Measurements from ENCODE around the gene LAGE3.

LAGE3 gene

GRCh38 chrX:154512879-154513553, 33.9 kb upstream of the LAGE3 start:
- peaks cover 13 to 14% of the 10 kb centered on the region in 2 experiments for H3K4me1 ChIP-seq (ENCODE audit: control insufficient read depth in 1 of 2, insufficient read depth in 1 of 2, low read depth in 1 of 2, low read length in 1 of 2)
- no peaks in the 10 kb centered on the region for H3K36me3 ChIP-seq
- no peak overlapping the region for H3K4me3 ChIP-seq (ENCODE audit: low read depth in 1 of 2, low read length in 1 of 2)
- TF ChIP-seq CTCF (IDR thresholded peaks at IDR 0.05): no peak
- H3K9me3 ChIP-seq: no peaks in the 10 kb centered on the region
- H3K27ac ChIP-seq: no peak overlapping the region
- H3K27me3 ChIP-seq: no peaks in the 10 kb centered on the region

GRCh38 chrX:154511761-154512160, 32.7 kb upstream of the LAGE3 start:
- H3K9me3 ChIP-seq: no peaks in the 10 kb centered on the region
- H3K4me3 ChIP-seq (ENCODE audit: low read depth in 1 of 2, low read length in 1 of 2): no peak overlapping the region
- no peak overlapping the region for H3K27ac ChIP-seq
- peaks cover 11 to 14% of the 10 kb centered on the region in 2 experiments for H3K4me1 ChIP-seq (ENCODE audit: control insufficient read depth in 1 of 2, insufficient read depth in 1 of 2, low read depth in 1 of 2, low read length in 1 of 2)
- H3K27me3 ChIP-seq: no peaks in the 10 kb centered on the region
- no peak for TF ChIP-seq CTCF (IDR thresholded peaks at IDR 0.05)
- H3K36me3 ChIP-seq: peaks cover 9% of the 10 kb centered on the region

GRCh38 chrX:154509455-154509854, 30.4 kb upstream of the LAGE3 start:
- no peak overlapping the region for H3K4me3 ChIP-seq (ENCODE audit: low read depth in 1 of 2, low read length in 1 of 2)
- TF ChIP-seq CTCF (IDR thresholded peaks at IDR 0.05): no peak
- no peaks in the 10 kb centered on the region for H3K9me3 ChIP-seq
- H3K27me3 ChIP-seq: no peaks in the 10 kb centered on the region
- H3K36me3 ChIP-seq: peaks cover 28% of the 10 kb centered on the region
- H3K4me1 ChIP-seq (ENCODE audit: control insufficient read depth in 1 of 2, insufficient read depth in 1 of 2, low read depth in 1 of 2, low read length in 1 of 2): no peaks in the 10 kb centered on the region
- no peak overlapping the region for H3K27ac ChIP-seq

- Histone ChIP-seq H3K27ac (no peak overlapping the region), H3K4me1 (ENCODE audit: control insufficient read depth in 1 of 2, insufficient read depth in 1 of 2, low read depth in 1 of 2, low read length in 1 of 2) (no peaks in the 10 kb centered on the region), H3K27me3 (no peaks in the 10 kb centered on the region), H3K4me3 (ENCODE audit: low read depth in 1 of 2, low read length in 1 of 2) (no peak overlapping the region), H3K9me3 (no peaks in the 10 kb centered on the region), H3K36me3 (peaks cover 28% of the 10 kb centered on the region)
- TF ChIP-seq CTCF (IDR thresholded peaks at IDR 0.05): no peak
Measured at GRCh38 chrX:154508384-154508745, 29.3 kb upstream of the LAGE3 start.

- Histone ChIP-seq H3K36me3 (peaks cover 28% of the 10 kb centered on the region), H3K27ac (no peak overlapping the region)
- no peak for TF ChIP-seq CTCF (IDR thresholded peaks at IDR 0.05)
Measured at GRCh38 chrX:154507673-154508383, 28.7 kb upstream of the LAGE3 start.

More at GRCh38 chrX:154507673-154508383, 28.7 kb upstream of the LAGE3 start:
- no peaks in the 10 kb centered on the region for H3K9me3 ChIP-seq
- no peak overlapping the region for H3K4me3 ChIP-seq (ENCODE audit: low read depth in 1 of 2, low read length in 1 of 2)
- no peaks in the 10 kb centered on the region for H3K4me1 ChIP-seq (ENCODE audit: control insufficient read depth in 1 of 2, insufficient read depth in 1 of 2, low read depth in 1 of 2, low read length in 1 of 2)
- H3K27me3 ChIP-seq: no peaks in the 10 kb centered on the region
